Stimulated activated CD4-positive, alpha-beta T cell treated with anti-CD3 and anti-CD28 coated beads, TNF-alpha, amount 100 ng/mL, for 24 hours (primary cell): ENCODE data around the gene POU2AF1.
"Not testable (repeated sequence)": the region's sequence is repeated elsewhere in the genome, so short reads cannot be mapped to it uniquely, and the experiment has no call there.

Experiments
- DNase-seq, 3 experiments: peaks; one replicate each; pipeline ENCODE4 v3.0.0-alpha.2; 2020; ENCODE audit warnings: low read depth in 3 of 3

POU2AF1 gene

GRCh38 chr11:111347002-111347722 is 31.9 kb downstream of the POU2AF1 start:
- DNase-seq: no peak

- DNase-seq: no peak
These were observed 35.0 kb downstream of the POU2AF1 start for GRCh38 chr11:111344032-111344431.

GRCh38 chr11:111342329-111342728 is 36.7 kb downstream of the POU2AF1 start:
- no peak for DNase-seq

- DNase-seq: no peak
These were observed 39.2 kb downstream of the POU2AF1 start for GRCh38 chr11:111339758-111340388.

- no peak for DNase-seq
These were observed 42.4 kb downstream of the POU2AF1 start for GRCh38 chr11:111336582-111337256.

GRCh38 chr11:111336062-111336461 is 43.0 kb downstream of the POU2AF1 start:
- no peak for DNase-seq

GRCh38 chr11:111335549-111335948 is 43.5 kb downstream of the POU2AF1 start:
- DNase-seq: no peak

GRCh38 chr11:111334532-111335502 is 44.3 kb downstream of the POU2AF1 start:
- DNase-seq: no peak

- no peak for DNase-seq
These were observed 47.2 kb downstream of the POU2AF1 start for GRCh38 chr11:111331711-111332479.

GRCh38 chr11:111330234-111330893 is 48.7 kb downstream of the POU2AF1 start:
- DNase-seq: no peak

GRCh38 chr11:111329306-111330204 is 49.5 kb downstream of the POU2AF1 start:
- no peak for DNase-seq

GRCh38 chr11:111327908-111328624 is 51.0 kb downstream of the POU2AF1 start:
- DNase-seq: no peak

GRCh38 chr11:111326824-111327223 is 52.3 kb downstream of the POU2AF1 start:
- no peak for DNase-seq

GRCh38 chr11:111325259-111325658 is 53.8 kb downstream of the POU2AF1 start:
- no peak for DNase-seq

GRCh38 chr11:111324277-111324720 is 54.8 kb downstream of the POU2AF1 start:
- DNase-seq: no peak

- no peak for DNase-seq
These were observed 56.5 kb downstream of the POU2AF1 start for GRCh38 chr11:111322534-111322933.

- DNase-seq: no peak
These were observed 58.1 kb downstream of the POU2AF1 start for GRCh38 chr11:111320728-111321568.

GRCh38 chr11:111320199-111320598 is 58.9 kb downstream of the POU2AF1 start:
- DNase-seq: not testable (repeated sequence)
